ENCODE data around the gene SERPINA3.

DNA sequence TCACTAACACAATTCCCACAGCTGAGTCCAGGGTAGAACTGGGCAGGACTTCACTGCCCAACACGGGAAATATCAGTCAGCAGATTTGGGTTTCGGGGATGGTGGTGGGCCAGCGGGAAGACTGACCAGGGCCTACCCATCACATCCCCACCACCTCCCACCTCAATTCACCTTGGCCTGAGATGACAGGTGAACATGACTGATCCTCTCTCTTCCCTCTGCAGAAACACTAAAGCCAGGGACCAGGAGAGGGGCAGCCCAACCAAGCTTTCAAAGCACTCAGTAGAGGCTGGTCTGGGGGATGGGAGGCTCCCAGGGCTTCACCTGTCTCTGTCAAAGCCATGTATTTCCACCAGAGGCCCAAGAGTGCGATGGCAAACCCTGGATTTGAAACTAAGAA, 28.6 kb upstream of the SERPINA3 start:
- TF ChIP-seq, protein P1, sequence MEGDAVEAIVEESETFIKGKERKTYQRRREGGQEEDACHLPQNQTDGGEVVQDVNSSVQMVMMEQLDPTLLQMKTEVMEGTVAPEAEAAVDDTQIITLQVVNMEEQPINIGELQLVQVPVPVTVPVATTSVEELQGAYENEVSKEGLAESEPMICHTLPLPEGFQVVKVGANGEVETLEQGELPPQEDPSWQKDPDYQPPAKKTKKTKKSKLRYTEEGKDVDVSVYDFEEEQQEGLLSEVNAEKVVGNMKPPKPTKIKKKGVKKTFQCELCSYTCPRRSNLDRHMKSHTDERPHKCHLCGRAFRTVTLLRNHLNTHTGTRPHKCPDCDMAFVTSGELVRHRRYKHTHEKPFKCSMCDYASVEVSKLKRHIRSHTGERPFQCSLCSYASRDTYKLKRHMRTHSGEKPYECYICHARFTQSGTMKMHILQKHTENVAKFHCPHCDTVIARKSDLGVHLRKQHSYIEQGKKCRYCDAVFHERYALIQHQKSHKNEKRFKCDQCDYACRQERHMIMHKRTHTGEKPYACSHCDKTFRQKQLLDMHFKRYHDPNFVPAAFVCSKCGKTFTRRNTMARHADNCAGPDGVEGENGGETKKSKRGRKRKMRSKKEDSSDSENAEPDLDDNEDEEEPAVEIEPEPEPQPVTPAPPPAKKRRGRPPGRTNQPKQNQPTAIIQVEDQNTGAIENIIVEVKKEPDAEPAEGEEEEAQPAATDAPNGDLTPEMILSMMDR (IDR thresholded peaks at IDR 0.05), result no peak
- TF ChIP-seq POLR2A (IDR thresholded peaks at IDR 0.05) (no peak), POLR2AphosphoS5 (IDR thresholded peaks at IDR 0.05) (no peak), EP300 (IDR thresholded peaks at IDR 0.05) (no peak)

Measured in sigmoid colon (tissue), 4 donors.